ENCODE results near the gene PAWR. TPM values are rescaled to one million over a fixed set of nuclear protein-coding genes. Genes with fewer than 3 reads are reported as not detected.
"Not testable (repeated sequence)": the region's sequence is repeated elsewhere in the genome, so short reads cannot be mapped to it uniquely, and the experiment has no call there.

Gene PAWR
- total and polyA plus RNA-seq, 2 donors (not counting 1 experiment from before 2014, with no cell fraction given): 6.5 to 16.0 TPM

DNA sequence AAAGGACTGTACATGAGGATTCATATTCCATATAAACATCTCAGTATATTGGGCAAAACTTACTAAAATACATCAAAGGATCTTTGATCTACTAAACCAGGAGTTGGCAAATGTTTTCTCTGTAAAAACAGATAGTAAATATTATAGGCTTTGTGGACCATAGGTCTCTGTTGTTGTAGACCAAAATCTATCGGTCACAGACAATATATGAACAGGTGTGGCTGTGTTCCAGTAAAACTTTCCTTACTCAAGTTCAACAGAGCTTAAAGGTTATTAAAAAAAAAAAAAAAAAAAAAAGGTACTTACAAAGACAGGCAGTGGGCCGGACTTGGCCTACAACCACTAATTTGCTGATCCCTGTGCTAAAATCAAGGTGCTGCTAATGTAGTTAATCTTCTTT, 40.3 kb downstream of the PAWR start:
- Histone ChIP-seq H3K9me3 (ENCODE audit: control insufficient read depth, insufficient read depth, low read depth, low read length) (no peaks in the 10 kb centered on the region), H3K36me3 (ENCODE audit: control insufficient read depth, insufficient read depth, low read length) (no peaks in the 10 kb centered on the region), H3K4me3 (replicated peaks in 1 of 4; ENCODE audit: control extremely low read depth in 1 of 4, insufficient read depth in 1 of 4, low read depth in 3 of 4, low read length in 4 of 4) (no peak overlapping the region), H3K27me3 (ENCODE audit: control insufficient read depth, insufficient read depth, low read length) (no peaks in the 10 kb centered on the region), H2AFZ (ENCODE audit: low read length) (no peak overlapping the region), H3K79me2 (ENCODE audit: control insufficient read depth, insufficient read depth, low read length) (no peaks in the 10 kb centered on the region), H3K4me2 (ENCODE audit: extremely low read depth, insufficient read depth, low read length) (no peak overlapping the region), H4K20me1 (ENCODE audit: control insufficient read depth, extremely low read depth, insufficient read depth, low read length) (no peaks in the 10 kb centered on the region), H3K9ac (ENCODE audit: insufficient read depth, low read length) (no peak overlapping the region), H3K27ac (ENCODE audit: insufficient read depth, low read length) (no peak overlapping the region), H3K4me1 (ENCODE audit: control insufficient read depth, extremely low read depth, insufficient read depth, low read length) (no peaks in the 10 kb centered on the region)
- TF ChIP-seq, protein P1, sequence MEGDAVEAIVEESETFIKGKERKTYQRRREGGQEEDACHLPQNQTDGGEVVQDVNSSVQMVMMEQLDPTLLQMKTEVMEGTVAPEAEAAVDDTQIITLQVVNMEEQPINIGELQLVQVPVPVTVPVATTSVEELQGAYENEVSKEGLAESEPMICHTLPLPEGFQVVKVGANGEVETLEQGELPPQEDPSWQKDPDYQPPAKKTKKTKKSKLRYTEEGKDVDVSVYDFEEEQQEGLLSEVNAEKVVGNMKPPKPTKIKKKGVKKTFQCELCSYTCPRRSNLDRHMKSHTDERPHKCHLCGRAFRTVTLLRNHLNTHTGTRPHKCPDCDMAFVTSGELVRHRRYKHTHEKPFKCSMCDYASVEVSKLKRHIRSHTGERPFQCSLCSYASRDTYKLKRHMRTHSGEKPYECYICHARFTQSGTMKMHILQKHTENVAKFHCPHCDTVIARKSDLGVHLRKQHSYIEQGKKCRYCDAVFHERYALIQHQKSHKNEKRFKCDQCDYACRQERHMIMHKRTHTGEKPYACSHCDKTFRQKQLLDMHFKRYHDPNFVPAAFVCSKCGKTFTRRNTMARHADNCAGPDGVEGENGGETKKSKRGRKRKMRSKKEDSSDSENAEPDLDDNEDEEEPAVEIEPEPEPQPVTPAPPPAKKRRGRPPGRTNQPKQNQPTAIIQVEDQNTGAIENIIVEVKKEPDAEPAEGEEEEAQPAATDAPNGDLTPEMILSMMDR (conservative IDR thresholded peaks at IDR 0.05 in 1 of 2, IDR thresholded peaks at IDR 0.05 in 1 of 2; ENCODE audit: low read depth in 1 of 2, low read length in 2 of 2): no peak
- TF ChIP-seq EZH2 (IDR thresholded peaks at IDR 0.05; ENCODE audit: low read length, missing control alignments): no peak
- no peak for DNase-seq (ENCODE audit: low read depth in 2 of 2)

DNA sequence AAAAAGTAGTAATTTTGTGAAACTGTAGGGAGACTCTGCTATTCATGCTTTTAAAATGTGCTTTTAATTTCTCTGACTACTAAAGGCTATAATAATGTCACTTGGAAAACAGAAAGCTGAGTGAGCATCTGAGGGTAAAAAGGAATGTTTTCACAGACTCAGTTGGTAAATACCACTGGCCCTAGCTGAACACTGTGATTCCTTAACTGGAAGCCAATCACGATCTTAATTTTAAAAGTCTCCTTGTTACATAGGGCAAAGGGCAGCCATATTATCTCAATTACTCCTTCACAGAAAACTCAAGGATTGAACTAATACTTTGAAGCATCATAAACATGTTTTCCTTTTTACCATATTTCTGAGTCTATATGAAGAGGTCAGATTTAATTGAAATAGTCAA, 41.9 kb downstream of the PAWR start:
- no peak overlapping the region for H2AFZ ChIP-seq (ENCODE audit: low read length)
- TF ChIP-seq, protein P1 (conservative IDR thresholded peaks at IDR 0.05 in 1 of 2, IDR thresholded peaks at IDR 0.05 in 1 of 2; ENCODE audit: low read depth in 1 of 2, low read length in 2 of 2): no peak
- no peak for TF ChIP-seq EZH2 (IDR thresholded peaks at IDR 0.05; ENCODE audit: low read length, missing control alignments)
- no peaks in the 10 kb centered on the region for H3K79me2 ChIP-seq (ENCODE audit: control insufficient read depth, insufficient read depth, low read length)
- H3K4me2 ChIP-seq (ENCODE audit: extremely low read depth, insufficient read depth, low read length): no peak overlapping the region
- no peak overlapping the region for H3K27ac ChIP-seq (ENCODE audit: insufficient read depth, low read length)
- no peak overlapping the region for H3K9ac ChIP-seq (ENCODE audit: insufficient read depth, low read length)
- H3K36me3 ChIP-seq (ENCODE audit: control insufficient read depth, insufficient read depth, low read length): no peaks in the 10 kb centered on the region
- no peak overlapping the region for H3K4me3 ChIP-seq (replicated peaks in 1 of 4; ENCODE audit: control extremely low read depth in 1 of 4, insufficient read depth in 1 of 4, low read depth in 3 of 4, low read length in 4 of 4)
- peak in 1 of 2 donors; percentile 25 for DNase-seq (ENCODE audit: low read depth in 2 of 2)
- H4K20me1 ChIP-seq (ENCODE audit: control insufficient read depth, extremely low read depth, insufficient read depth, low read length): no peaks in the 10 kb centered on the region
- no peaks in the 10 kb centered on the region for H3K4me1 ChIP-seq (ENCODE audit: control insufficient read depth, extremely low read depth, insufficient read depth, low read length)
- no peaks in the 10 kb centered on the region for H3K27me3 ChIP-seq (ENCODE audit: control insufficient read depth, insufficient read depth, low read length)
- H3K9me3 ChIP-seq (ENCODE audit: control insufficient read depth, insufficient read depth, low read depth, low read length): no peaks in the 10 kb centered on the region

DNA sequence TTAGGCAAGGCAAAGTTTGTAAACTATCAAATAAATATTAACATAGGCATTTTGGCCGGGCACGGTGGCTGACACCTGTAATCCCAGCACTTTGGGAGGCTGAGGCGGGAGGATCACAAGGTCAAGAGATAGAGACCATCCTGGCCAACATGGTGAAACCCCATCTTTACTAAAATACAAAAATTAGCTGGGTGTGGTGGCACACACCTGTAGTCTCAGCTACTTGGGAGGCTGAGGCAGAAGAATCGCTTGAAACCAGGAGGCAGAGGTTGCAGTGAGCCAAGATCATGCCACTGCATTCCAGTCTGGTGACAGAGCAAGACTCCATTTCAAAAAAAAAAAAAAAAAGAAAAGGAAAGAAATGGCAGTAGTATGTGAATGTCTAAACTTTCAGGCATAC, 43.9 kb downstream of the PAWR start:
- DNase-seq (ENCODE audit: low read depth in 2 of 2): peak in 1 of 2 donors; percentile 36
- H3K27ac ChIP-seq (ENCODE audit: insufficient read depth, low read length); H3K79me2 ChIP-seq (ENCODE audit: control insufficient read depth, insufficient read depth, low read length); H2AFZ ChIP-seq (ENCODE audit: low read length); H3K9ac ChIP-seq (ENCODE audit: insufficient read depth, low read length); H3K36me3 ChIP-seq (ENCODE audit: control insufficient read depth, insufficient read depth, low read length); H3K4me1 ChIP-seq (ENCODE audit: control insufficient read depth, extremely low read depth, insufficient read depth, low read length); H4K20me1 ChIP-seq (ENCODE audit: control insufficient read depth, extremely low read depth, insufficient read depth, low read length); H3K4me3 ChIP-seq (replicated peaks in 1 of 4; ENCODE audit: control extremely low read depth in 1 of 4, insufficient read depth in 1 of 4, low read depth in 3 of 4, low read length in 4 of 4); H3K27me3 ChIP-seq (ENCODE audit: control insufficient read depth, insufficient read depth, low read length); H3K9me3 ChIP-seq (ENCODE audit: control insufficient read depth, insufficient read depth, low read depth, low read length); H3K4me2 ChIP-seq (ENCODE audit: extremely low read depth, insufficient read depth, low read length): not testable (repeated sequence)

All from fibroblast of lung (primary cell).